Measurements from ENCODE around the gene ETV6. TPM values are rescaled to one million over a fixed set of nuclear protein-coding genes. Genes with fewer than 3 reads are reported as not detected.

ETV6 gene
- total RNA-seq, 2 donors from 2014 or later = 41.4 to 58.4 TPM

GRCh38 chr12:11805680-11806079 is 156.2 kb downstream of the ETV6 start:
- TF ChIP-seq CTCF (IDR thresholded peaks at IDR 0.05) = no peak
- H3K9me3 ChIP-seq = no peaks in the 10 kb centered on the region
- no peak for ATAC-seq (ENCODE audit: insufficient number of reproducible peaks, low FRiP score, low read depth)
- no peak overlapping the region for H3K27ac ChIP-seq
- DNase-seq (ENCODE audit: low spot score) = no peak
- no peak overlapping the region for H3K4me3 ChIP-seq
- H3K36me3 ChIP-seq = no peaks in the 10 kb centered on the region
- H3K4me1 ChIP-seq (ENCODE audit: control insufficient read depth in 1 of 2, low read depth in 2 of 2) = peaks cover 1 to 2% of the 10 kb centered on the region in 2 donors
- H3K27me3 ChIP-seq (replicated peaks; ENCODE audit: insufficient read depth) = no peaks in the 10 kb centered on the region

DNA sequence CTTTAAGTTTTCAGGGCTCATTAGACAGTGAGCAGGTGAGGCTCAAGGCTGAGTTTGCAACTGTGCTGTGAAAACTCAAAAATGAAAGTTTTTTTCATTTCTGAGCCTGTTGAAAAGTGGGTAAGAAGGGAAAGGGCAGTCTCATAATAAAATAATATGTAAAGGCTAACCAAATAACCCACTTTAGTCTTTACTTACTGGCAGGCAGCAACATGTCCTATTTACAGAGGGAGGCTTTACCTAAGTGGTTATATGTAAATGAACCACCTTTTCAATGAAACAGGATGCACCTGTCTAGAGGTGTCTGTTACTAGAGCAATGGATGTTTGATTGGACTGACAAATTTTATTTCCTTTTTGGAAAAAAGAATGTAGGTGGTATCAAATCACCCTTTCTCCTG is 158.0 kb downstream of the ETV6 start:
- no peak overlapping the region for H3K27ac ChIP-seq
- H3K4me1 ChIP-seq (ENCODE audit: control insufficient read depth in 1 of 2, low read depth in 2 of 2) = peaks cover 17 to 20% of the 10 kb centered on the region in 2 donors
- ATAC-seq (ENCODE audit: insufficient number of reproducible peaks, low FRiP score, low read depth) = no peak
- no peak for TF ChIP-seq CTCF (IDR thresholded peaks at IDR 0.05)
- no peak overlapping the region for H3K4me3 ChIP-seq
- no peaks in the 10 kb centered on the region for H3K36me3 ChIP-seq
- H3K9me3 ChIP-seq = no peaks in the 10 kb centered on the region
- DNase-seq (ENCODE audit: low spot score) = no peak
- no peaks in the 10 kb centered on the region for H3K27me3 ChIP-seq (replicated peaks; ENCODE audit: insufficient read depth)

GRCh38 chr12:11808931-11809330 is 159.5 kb downstream of the ETV6 start:
- no peak overlapping the region for H3K4me3 ChIP-seq
- no peaks in the 10 kb centered on the region for H3K36me3 ChIP-seq
- H3K27ac ChIP-seq = no peak overlapping the region
- DNase-seq (ENCODE audit: low spot score) = no peak
- TF ChIP-seq CTCF (IDR thresholded peaks at IDR 0.05) = no peak
- H3K4me1 ChIP-seq (ENCODE audit: control insufficient read depth in 1 of 2, low read depth in 2 of 2) = peaks cover 29 to 35% of the 10 kb centered on the region in 2 donors
- no peak for ATAC-seq (ENCODE audit: insufficient number of reproducible peaks, low FRiP score, low read depth)
- no peaks in the 10 kb centered on the region for H3K9me3 ChIP-seq
- H3K27me3 ChIP-seq (replicated peaks; ENCODE audit: insufficient read depth) = no peaks in the 10 kb centered on the region

DNA sequence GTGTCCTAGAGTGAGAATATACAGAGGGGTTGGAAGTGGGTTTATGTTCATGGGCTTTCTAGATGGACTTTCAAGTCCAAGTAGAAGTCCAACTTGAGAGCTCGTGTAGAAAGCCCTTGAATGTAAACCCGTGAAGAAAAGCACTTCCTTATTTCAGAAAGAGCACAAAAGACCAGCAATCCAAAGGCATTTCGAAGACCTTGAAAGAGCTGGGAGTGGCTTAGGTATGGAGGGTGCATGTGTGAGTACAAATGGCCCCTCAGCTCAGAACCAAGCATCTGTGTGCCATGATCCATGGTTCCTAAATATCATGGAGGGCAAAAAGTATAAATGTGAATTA is 160.7 kb downstream of the ETV6 start:
- no peaks in the 10 kb centered on the region for H3K27me3 ChIP-seq (replicated peaks; ENCODE audit: insufficient read depth)
- H3K4me1 ChIP-seq (ENCODE audit: control insufficient read depth in 1 of 2, low read depth in 2 of 2) = peaks cover 36 to 45% of the 10 kb centered on the region in 2 donors
- ATAC-seq (ENCODE audit: insufficient number of reproducible peaks, low FRiP score, low read depth) = no peak
- TF ChIP-seq CTCF (IDR thresholded peaks at IDR 0.05) = no peak
- H3K36me3 ChIP-seq = no peaks in the 10 kb centered on the region
- H3K27ac ChIP-seq = peak overlapping the region in 1 of 2 donors; percentile 45
- H3K4me3 ChIP-seq = no peak overlapping the region
- H3K9me3 ChIP-seq = no peaks in the 10 kb centered on the region
- DNase-seq (ENCODE audit: low spot score) = no peak

DNA sequence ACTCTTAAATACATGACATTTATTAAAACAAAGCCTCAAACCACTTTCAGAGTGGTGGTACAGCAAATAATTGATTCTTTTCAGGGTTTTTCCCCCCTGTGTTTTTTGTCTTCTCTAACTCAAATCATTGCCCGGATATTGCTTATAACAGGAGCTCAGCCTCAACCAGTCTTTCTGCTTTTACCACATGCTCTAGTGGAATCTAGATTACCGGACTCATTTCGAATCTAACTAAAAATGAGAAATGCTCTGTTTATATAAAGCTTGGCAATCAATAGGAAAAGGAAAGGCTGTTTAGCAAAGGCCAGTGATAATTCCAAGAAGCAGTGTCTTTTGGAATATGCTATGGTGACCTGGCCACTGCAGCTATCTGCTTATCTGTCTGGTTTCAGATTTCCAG is 161.5 kb downstream of the ETV6 start:
- peak overlapping the region; percentile 13 to 69 for H3K27ac ChIP-seq
- no peaks in the 10 kb centered on the region for H3K36me3 ChIP-seq
- no peak for DNase-seq (ENCODE audit: low spot score)
- no peaks in the 10 kb centered on the region for H3K9me3 ChIP-seq
- TF ChIP-seq CTCF (IDR thresholded peaks at IDR 0.05) = no peak
- H3K27me3 ChIP-seq (replicated peaks; ENCODE audit: insufficient read depth) = no peaks in the 10 kb centered on the region
- H3K4me3 ChIP-seq = no peak overlapping the region
- ATAC-seq (ENCODE audit: insufficient number of reproducible peaks, low FRiP score, low read depth) = no peak
- H3K4me1 ChIP-seq (ENCODE audit: control insufficient read depth in 1 of 2, low read depth in 2 of 2) = peaks cover 36 to 45% of the 10 kb centered on the region in 2 donors
